Measurements from ENCODE around the gene FOXR1. TPM values are rescaled to one million over a fixed set of nuclear protein-coding genes. Genes with fewer than 3 reads are reported as not detected.
A peak's percentile ranks its signal among the peaks of the same experiment; 100 is the strongest.
"Not testable (repeated sequence)": the region's sequence is repeated elsewhere in the genome, so short reads cannot be mapped to it uniquely, and the experiment has no call there.

The FOXR1 gene
- polyA plus RNA-seq, 1 donor from 2014 or later: not detected

DNA sequence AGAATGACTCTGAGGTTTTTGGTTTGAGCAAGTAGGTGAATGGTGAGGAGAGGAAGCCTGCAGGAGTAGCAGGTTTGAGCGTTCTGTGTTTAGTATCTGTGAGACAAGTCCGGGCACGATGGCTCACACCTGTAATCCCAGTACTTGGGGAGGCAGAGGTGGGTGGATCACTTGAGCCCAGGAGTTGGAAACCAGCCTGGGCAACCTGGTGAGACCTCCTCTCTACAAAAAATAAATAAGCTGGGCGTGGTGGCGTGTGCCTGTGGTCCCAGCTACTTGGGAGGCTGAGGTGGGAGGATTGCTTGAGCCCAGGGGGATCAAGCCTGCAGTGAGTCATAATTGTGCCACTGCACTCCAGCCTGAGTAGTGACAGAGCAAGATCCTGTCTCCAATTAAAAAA, 16.7 kb downstream of the FOXR1 start:
- H3K27ac ChIP-seq (ENCODE audit: low read length): no peak overlapping the region
- H3F3A ChIP-seq (ENCODE audit: insufficient read depth, low read length, poor library complexity, severe bottlenecking): no peaks in the 10 kb centered on the region
- H4K20me1 ChIP-seq (ENCODE audit: insufficient read depth): no peaks in the 10 kb centered on the region
- H2AFZ ChIP-seq (ENCODE audit: low read depth, low read length): no peak overlapping the region
- no peak overlapping the region for H3K4me2 ChIP-seq (ENCODE audit: low read length)
- TF ChIP-seq CTCF (IDR thresholded peaks at IDR 0.05; ENCODE audit: poor library complexity, severe bottlenecking) (no peak), MXI1 (conservative IDR thresholded peaks at IDR 0.05; ENCODE audit: poor library complexity, severe bottlenecking) (no peak), EP300 (conservative IDR thresholded peaks at IDR 0.05; ENCODE audit: poor library complexity, severe bottlenecking) (no peak), REST (IDR thresholded peaks at IDR 0.05; ENCODE audit: borderline replicate concordance) (no peak), POLR2AphosphoS5 (IDR thresholded peaks at IDR 0.05) (no peak), SMC3 (conservative IDR thresholded peaks at IDR 0.05; ENCODE audit: poor library complexity) (no peak)
- no peaks in the 10 kb centered on the region for H3K9me2 ChIP-seq (ENCODE audit: insufficient read depth, low read length)
- H3K27me3 ChIP-seq (ENCODE audit: insufficient read depth, low read depth, low read length): no peaks in the 10 kb centered on the region
- H3K4me3 ChIP-seq (ENCODE audit: low read length): no peak overlapping the region
- H3K9me3 ChIP-seq (ENCODE audit: low read length): no peaks in the 10 kb centered on the region
- no peaks in the 10 kb centered on the region for H3K79me2 ChIP-seq (replicated peaks; ENCODE audit: insufficient read depth, low read length)
- H3K9ac ChIP-seq (ENCODE audit: low read length): no peak overlapping the region
- no peaks in the 10 kb centered on the region for H3K36me3 ChIP-seq (ENCODE audit: insufficient read depth, low read length)

- not testable (repeated sequence) for H3K27ac ChIP-seq (ENCODE audit: low read length); H3F3A ChIP-seq (ENCODE audit: insufficient read depth, low read length, poor library complexity, severe bottlenecking); H2AFZ ChIP-seq (ENCODE audit: low read depth, low read length); H4K20me1 ChIP-seq (ENCODE audit: insufficient read depth); H3K4me3 ChIP-seq (ENCODE audit: low read length); H3K9me3 ChIP-seq (ENCODE audit: low read length); H3K79me2 ChIP-seq (replicated peaks; ENCODE audit: insufficient read depth, low read length); H3K27me3 ChIP-seq (ENCODE audit: insufficient read depth, low read depth, low read length); H3K36me3 ChIP-seq (ENCODE audit: insufficient read depth, low read length); H3K4me2 ChIP-seq (ENCODE audit: low read length); H3K9ac ChIP-seq (ENCODE audit: low read length); H3K9me2 ChIP-seq (ENCODE audit: insufficient read depth, low read length)
Observed at GRCh38 chr11:118991486-118992038, 20.0 kb downstream of the FOXR1 start.

DNA sequence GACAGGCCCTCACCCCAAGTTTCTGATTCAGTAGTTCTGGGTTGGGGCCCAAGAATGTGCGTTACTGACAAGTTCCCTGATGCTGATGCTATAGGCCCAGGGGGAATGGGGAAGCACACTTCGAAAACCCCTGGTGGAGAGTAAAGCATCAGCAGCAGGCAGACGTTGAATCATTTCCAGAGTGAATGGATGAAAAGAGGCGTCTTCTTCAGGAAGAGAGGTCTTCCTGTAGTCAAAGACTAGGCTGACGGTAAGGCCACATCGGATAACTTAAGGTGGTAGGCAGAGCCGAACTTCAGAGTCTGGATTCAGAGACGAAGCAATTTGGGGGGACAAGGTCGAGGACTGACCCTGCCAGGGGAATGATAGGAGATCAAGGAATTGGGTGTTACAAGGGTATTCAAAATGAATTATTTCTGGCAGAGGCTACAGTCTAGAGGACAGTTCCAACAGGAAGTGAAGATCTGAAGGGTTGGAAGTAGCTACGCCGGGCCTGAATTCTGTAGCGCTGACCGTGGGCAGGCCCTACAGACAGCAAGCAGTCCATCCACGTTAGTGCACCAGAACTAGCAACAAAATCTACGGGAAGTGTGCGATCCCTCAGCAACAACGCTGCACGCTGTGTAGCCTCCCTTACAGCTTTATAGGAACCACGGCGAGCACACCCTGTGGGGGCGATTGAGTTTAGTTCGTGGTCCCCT, 25.5 kb downstream of the FOXR1 start:
- H3K9me2 ChIP-seq (ENCODE audit: insufficient read depth, low read length): no peaks in the 10 kb centered on the region
- H3K27ac ChIP-seq (ENCODE audit: low read length): peak overlapping the region; percentile 63
- H2AFZ ChIP-seq (ENCODE audit: low read depth, low read length): peak overlapping the region; percentile 87
- H3K9ac ChIP-seq (ENCODE audit: low read length): peak overlapping the region; percentile 82
- peak overlapping the region; percentile 76 for H3K4me2 ChIP-seq (ENCODE audit: low read length)
- no peak for TF ChIP-seq SMC3 (conservative IDR thresholded peaks at IDR 0.05; ENCODE audit: poor library complexity)
- TF ChIP-seq TAF1 (IDR thresholded peaks at IDR 0.05; ENCODE audit: low read depth): no peak
- no peak for TF ChIP-seq RAD21 (conservative IDR thresholded peaks at IDR 0.05)
- no peak for TF ChIP-seq REST (IDR thresholded peaks at IDR 0.05; ENCODE audit: borderline replicate concordance)
- no peak for TF ChIP-seq EP300 (conservative IDR thresholded peaks at IDR 0.05; ENCODE audit: poor library complexity, severe bottlenecking)
- peak; percentile 15 for TF ChIP-seq CTCF (IDR thresholded peaks at IDR 0.05; ENCODE audit: poor library complexity, severe bottlenecking)
- no peak for TF ChIP-seq POLR2AphosphoS5 (IDR thresholded peaks at IDR 0.05)
- no peak for TF ChIP-seq MXI1 (conservative IDR thresholded peaks at IDR 0.05; ENCODE audit: poor library complexity, severe bottlenecking)
- TF ChIP-seq EZH2 (IDR thresholded peaks at IDR 0.05; ENCODE audit: borderline replicate concordance, insufficient read depth, low read length, poor library complexity, severe bottlenecking): no peak
- H4K20me1 ChIP-seq (ENCODE audit: insufficient read depth): no peaks in the 10 kb centered on the region
- H3K27me3 ChIP-seq (ENCODE audit: insufficient read depth, low read depth, low read length): no peaks in the 10 kb centered on the region
- no peaks in the 10 kb centered on the region for H3F3A ChIP-seq (ENCODE audit: insufficient read depth, low read length, poor library complexity, severe bottlenecking)
- no peaks in the 10 kb centered on the region for H3K9me3 ChIP-seq (ENCODE audit: low read length)
- H3K4me3 ChIP-seq (ENCODE audit: low read length): peak overlapping the region; percentile 95
- H3K79me2 ChIP-seq (replicated peaks; ENCODE audit: insufficient read depth, low read length): no peaks in the 10 kb centered on the region
- no peaks in the 10 kb centered on the region for H3K36me3 ChIP-seq (ENCODE audit: insufficient read depth, low read length)

Measured in neural cell (in vitro differentiated cells).